ENCODE results near the gene SHC3. TPM values are rescaled to one million over a fixed set of nuclear protein-coding genes. Genes with fewer than 3 reads are reported as not detected.

The SHC3 gene
- polyA plus RNA-seq, 3 donors from 2014 or later: not detected

DNA sequence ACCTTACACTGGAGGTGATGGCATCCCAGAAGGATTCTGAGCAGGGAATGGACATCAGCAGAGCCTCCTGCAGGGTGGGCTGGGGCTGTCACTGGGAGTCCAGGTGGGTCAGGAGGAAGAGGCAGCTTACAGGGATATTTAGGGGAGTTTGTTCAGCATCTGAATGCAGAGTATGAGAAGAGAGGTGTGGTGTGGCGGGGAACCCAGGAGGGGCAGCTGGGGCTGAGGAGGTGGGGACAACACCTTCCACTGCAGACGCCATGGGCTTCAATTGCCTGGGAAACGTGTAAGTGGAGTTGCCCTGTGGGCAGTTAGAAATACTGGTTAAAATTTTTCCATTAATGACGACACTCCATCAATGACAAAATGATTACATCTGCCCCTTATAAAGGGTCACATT, 153.9 kb downstream of the SHC3 start:
- H3K36me3 Mint-ChIP-seq: no peaks in the 10 kb centered on the region
- no peak overlapping the region for H3K4me3 Mint-ChIP-seq
- DNase-seq: no peak
- no peaks in the 10 kb centered on the region for H3K4me1 Mint-ChIP-seq
- no peak overlapping the region for H3K27ac Mint-ChIP-seq
- H3K27me3 Mint-ChIP-seq (ENCODE audit: low read depth in 3 of 3): peaks cover 0 to 12% (median 7%) of the 10 kb centered on the region in 3 donors
- peaks cover under 1 to 10% (median 4%) of the 10 kb centered on the region in 6 donors for H3K9me3 Mint-ChIP-seq

GRCh38 chr9:89023740-89024139, 154.9 kb downstream of the SHC3 start:
- no peaks in the 10 kb centered on the region for H3K36me3 Mint-ChIP-seq
- peaks cover 0 to under 1% (median 0%) of the 10 kb centered on the region in 6 donors for H3K9me3 Mint-ChIP-seq
- H3K4me3 Mint-ChIP-seq: no peak overlapping the region
- H3K27me3 Mint-ChIP-seq (ENCODE audit: low read depth in 3 of 3): peaks cover 0 to 14% (median 3%) of the 10 kb centered on the region in 3 donors
- DNase-seq: no peak
- no peaks in the 10 kb centered on the region for H3K4me1 Mint-ChIP-seq
- no peak overlapping the region for H3K27ac Mint-ChIP-seq

GRCh38 chr9:89022902-89023301, 155.7 kb downstream of the SHC3 start:
- H3K4me1 Mint-ChIP-seq: no peaks in the 10 kb centered on the region
- no peaks in the 10 kb centered on the region for H3K36me3 Mint-ChIP-seq
- no peak for DNase-seq
- H3K4me3 Mint-ChIP-seq: no peak overlapping the region
- H3K27me3 Mint-ChIP-seq (ENCODE audit: low read depth in 3 of 3): peaks cover 0 to 16% (median 6%) of the 10 kb centered on the region in 3 donors
- H3K27ac Mint-ChIP-seq: no peak overlapping the region
- H3K9me3 Mint-ChIP-seq: no peaks in the 10 kb centered on the region

GRCh38 chr9:89022001-89022759, 156.4 kb downstream of the SHC3 start:
- DNase-seq: no peak
- H3K4me3 Mint-ChIP-seq: no peak overlapping the region
- H3K27ac Mint-ChIP-seq: no peak overlapping the region
- no peaks in the 10 kb centered on the region for H3K4me1 Mint-ChIP-seq
- H3K9me3 Mint-ChIP-seq: no peaks in the 10 kb centered on the region
- no peaks in the 10 kb centered on the region for H3K36me3 Mint-ChIP-seq
- peaks cover 0 to 14% (median 6%) of the 10 kb centered on the region in 3 donors for H3K27me3 Mint-ChIP-seq (ENCODE audit: low read depth in 3 of 3)

DNA sequence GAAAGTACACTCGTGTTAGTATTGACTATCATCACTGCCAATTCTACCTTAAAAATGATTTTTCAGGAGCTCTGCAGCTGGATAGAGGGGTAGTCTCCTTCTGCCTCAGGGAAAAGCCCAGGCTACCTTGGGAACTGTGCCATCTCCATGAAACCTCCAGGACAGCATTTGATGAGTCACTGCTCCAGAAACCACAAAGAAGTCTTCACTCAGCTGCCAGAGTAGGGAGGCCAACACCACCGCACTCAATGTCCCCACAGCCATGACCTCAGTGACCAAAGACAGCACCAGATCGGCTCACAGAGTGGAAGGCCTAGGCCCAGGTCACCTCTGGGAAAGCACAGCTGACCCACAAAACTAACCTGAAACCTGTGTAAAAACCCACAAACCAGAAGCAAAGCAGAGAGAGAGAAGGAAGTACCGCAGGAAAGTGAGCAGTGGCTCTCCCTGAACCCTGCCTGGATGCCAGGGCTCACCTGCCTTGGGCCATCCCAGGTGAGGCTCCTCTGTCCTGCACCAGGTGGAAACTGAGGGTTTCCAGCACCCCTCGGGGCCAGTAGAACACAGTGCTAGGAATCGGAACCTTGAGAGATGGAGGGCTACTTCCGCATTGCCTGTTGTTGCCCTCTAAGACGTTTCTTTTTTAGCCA, 157.3 kb downstream of the SHC3 start:
- peaks cover 0 to 6% (median 6%) of the 10 kb centered on the region in 3 donors for H3K27me3 Mint-ChIP-seq (ENCODE audit: low read depth in 3 of 3)
- H3K27ac Mint-ChIP-seq: no peak overlapping the region

DNA sequence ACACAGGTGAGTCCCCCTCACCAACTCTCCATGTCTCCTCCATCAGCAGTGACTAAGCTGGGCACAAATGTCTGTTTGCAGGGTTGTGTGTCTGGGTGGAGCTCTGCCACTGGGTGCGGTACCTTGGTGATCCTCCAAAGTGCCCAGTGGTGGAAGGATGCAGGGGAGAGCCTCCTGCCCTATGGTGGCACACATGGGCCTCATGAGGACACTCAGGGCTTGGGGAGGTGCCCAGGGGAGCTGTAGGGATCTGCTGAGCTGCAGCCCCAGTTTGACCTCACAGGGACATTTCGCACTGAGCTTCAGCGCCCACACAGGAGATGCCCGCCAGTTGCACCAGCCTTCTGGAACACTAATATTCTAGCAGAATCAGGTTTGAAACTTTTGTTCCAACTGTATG, 157.9 kb downstream of the SHC3 start:
- no peaks in the 10 kb centered on the region for H3K36me3 Mint-ChIP-seq
- H3K9me3 Mint-ChIP-seq: no peaks in the 10 kb centered on the region
- no peak overlapping the region for H3K4me3 Mint-ChIP-seq
- no peak for DNase-seq
- H3K27me3 Mint-ChIP-seq (ENCODE audit: low read depth in 3 of 3): peaks cover 0 to 6% (median 4%) of the 10 kb centered on the region in 3 donors
- H3K27ac Mint-ChIP-seq: no peak overlapping the region
- H3K4me1 Mint-ChIP-seq: no peaks in the 10 kb centered on the region

More for the DNA sequence above, 157.3 kb downstream of the SHC3 start:
- Mint-ChIP-seq H3K4me1 (no peaks in the 10 kb centered on the region), H3K36me3 (no peaks in the 10 kb centered on the region), H3K9me3 (no peaks in the 10 kb centered on the region), H3K4me3 (no peak overlapping the region)
- DNase-seq: no peak

DNA sequence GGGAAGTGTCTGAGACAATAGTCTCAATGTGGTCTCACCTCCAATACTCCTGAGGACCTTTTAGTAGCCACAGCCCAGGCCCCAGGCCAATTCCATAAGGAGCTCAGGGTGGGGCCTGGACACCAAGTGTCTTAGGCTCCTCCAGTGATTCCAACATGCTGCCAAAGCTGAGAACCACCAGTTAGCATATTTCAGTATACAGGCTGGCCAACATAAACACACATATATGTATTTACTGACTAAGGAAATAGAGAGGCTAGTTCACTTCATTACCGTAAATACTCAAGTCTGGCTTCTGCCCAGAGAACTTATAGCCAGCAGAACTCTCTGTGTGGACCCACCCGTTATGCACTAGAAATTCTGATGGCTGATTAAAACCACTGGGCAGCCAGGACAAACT, 163.3 kb downstream of the SHC3 start:
- DNase-seq: no peak
- H3K9me3 Mint-ChIP-seq: no peaks in the 10 kb centered on the region
- no peaks in the 10 kb centered on the region for H3K4me1 Mint-ChIP-seq
- H3K36me3 Mint-ChIP-seq: no peaks in the 10 kb centered on the region
- no peak overlapping the region for H3K27ac Mint-ChIP-seq
- peaks cover 0 to 10% (median 7%) of the 10 kb centered on the region in 3 donors for H3K27me3 Mint-ChIP-seq (ENCODE audit: low read depth in 3 of 3)
- H3K4me3 Mint-ChIP-seq: no peak overlapping the region

DNA sequence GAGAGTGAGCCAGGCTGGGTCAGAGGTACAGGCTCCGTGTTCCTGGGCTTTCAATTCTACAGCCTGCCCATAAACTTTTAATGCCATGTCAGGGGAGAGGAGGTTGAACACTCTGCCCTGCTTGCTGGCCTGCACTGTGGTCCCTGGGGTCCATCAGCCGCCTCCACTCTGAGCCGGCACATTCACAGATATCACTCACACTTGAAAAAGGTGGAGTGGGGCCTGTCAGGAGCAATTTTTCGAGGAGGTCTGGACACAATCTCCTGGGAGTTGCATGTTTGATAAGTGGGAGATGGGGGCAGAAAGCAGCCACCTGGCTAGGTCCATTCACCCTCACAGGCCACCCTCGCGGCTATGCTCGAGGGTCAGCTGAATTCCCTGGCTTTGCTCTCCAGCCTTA, 164.5 kb downstream of the SHC3 start:
- Mint-ChIP-seq H3K4me3 (no peak overlapping the region), H3K27ac (no peak overlapping the region), H3K36me3 (no peaks in the 10 kb centered on the region), H3K27me3 (ENCODE audit: low read depth in 3 of 3) (peaks cover 0 to 8% (median 7%) of the 10 kb centered on the region in 3 donors), H3K9me3 (no peaks in the 10 kb centered on the region), H3K4me1 (no peaks in the 10 kb centered on the region)
- DNase-seq: no peak

DNA sequence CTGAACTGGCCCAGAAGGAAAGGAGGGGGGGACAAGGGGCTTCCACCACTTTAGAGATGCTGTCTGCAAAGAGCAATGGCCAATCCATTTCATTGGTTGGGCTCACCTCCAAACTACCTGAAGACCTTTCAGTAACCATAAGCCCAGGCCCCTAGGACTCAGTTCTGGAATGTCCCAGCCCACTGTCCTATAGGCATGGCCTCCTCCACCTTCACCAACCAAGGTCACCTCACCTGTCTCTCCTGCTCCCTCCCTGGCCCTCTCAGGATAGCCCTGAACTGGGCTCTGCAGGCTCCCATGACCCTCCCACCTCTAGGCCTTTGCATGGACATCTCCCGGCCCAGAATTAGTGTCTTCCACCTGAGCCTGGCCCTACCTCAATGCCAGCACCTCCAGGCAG, 165.0 kb downstream of the SHC3 start:
- no peak for DNase-seq
- Mint-ChIP-seq H3K9me3 (no peaks in the 10 kb centered on the region), H3K27ac (no peak overlapping the region), H3K36me3 (no peaks in the 10 kb centered on the region), H3K27me3 (ENCODE audit: low read depth in 3 of 3) (peaks cover 0 to 7% (median 7%) of the 10 kb centered on the region in 3 donors), H3K4me1 (no peaks in the 10 kb centered on the region), H3K4me3 (no peak overlapping the region)

GRCh38 chr9:89012294-89013042, 166.2 kb downstream of the SHC3 start:
- no peaks in the 10 kb centered on the region for H3K4me1 Mint-ChIP-seq
- peaks cover 0 to 9% (median 6%) of the 10 kb centered on the region in 3 donors for H3K27me3 Mint-ChIP-seq (ENCODE audit: low read depth in 3 of 3)
- no peaks in the 10 kb centered on the region for H3K36me3 Mint-ChIP-seq
- H3K4me3 Mint-ChIP-seq: no peak overlapping the region
- H3K27ac Mint-ChIP-seq: no peak overlapping the region
- no peak for DNase-seq
- H3K9me3 Mint-ChIP-seq: no peaks in the 10 kb centered on the region

DNA sequence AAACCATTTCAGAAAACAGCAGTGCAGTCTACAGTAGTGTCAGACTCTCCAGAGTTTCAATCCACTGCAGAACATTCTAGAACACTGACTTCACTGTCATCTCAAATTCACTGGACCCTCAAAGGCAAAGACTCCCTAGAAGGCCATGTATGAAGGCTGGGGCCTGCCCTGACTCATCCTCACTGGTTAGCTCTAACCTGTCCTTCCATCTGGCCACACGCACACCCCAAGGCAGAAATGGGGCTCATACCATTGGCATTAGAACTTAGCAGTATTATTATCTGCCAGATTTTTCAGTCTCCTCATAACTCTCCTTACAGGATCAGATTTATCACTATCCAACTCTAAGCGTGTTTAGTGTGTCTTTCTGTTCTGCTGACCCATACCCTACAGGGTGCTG, 166.9 kb downstream of the SHC3 start:
- H3K4me1 Mint-ChIP-seq: no peaks in the 10 kb centered on the region
- no peak overlapping the region for H3K4me3 Mint-ChIP-seq
- H3K9me3 Mint-ChIP-seq: no peaks in the 10 kb centered on the region
- no peaks in the 10 kb centered on the region for H3K36me3 Mint-ChIP-seq
- no peak for DNase-seq
- no peak overlapping the region for H3K27ac Mint-ChIP-seq
- H3K27me3 Mint-ChIP-seq (ENCODE audit: low read depth in 3 of 3): peaks cover 0 to 14% (median 4%) of the 10 kb centered on the region in 3 donors

DNA sequence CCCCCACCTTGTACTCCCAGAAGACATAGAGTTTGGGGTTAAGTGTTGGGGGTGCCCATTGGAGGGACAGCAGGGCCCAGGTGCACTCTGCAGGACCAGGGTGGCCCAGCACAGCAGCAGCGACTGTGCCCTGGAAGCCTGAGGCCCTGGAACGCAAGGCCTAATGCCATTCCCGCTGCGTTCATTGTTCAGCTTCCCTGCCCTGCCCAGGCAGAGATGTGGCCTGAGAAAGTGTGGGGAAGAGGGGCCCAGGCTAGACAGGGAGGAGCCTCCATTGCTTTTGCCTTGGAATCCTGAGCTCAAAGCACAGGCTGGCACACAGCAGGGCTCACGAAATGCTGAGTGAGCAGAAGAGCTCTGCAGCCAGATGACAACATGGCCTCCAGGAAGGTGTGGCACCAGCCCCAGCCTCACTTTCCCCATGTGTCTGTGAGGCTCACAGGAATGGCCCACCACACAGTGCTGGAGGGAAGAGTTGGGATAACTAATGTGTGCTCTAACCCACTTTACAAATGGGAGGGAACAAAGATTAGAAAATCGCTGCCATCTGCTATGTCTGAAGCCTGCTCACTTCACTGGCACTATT, 168.0 kb downstream of the SHC3 start:
- Mint-ChIP-seq H3K9me3 (no peaks in the 10 kb centered on the region), H3K27me3 (ENCODE audit: low read depth in 3 of 3) (peaks cover 1 to 14% (median 4%) of the 10 kb centered on the region in 3 donors), H3K27ac (no peak overlapping the region), H3K36me3 (no peaks in the 10 kb centered on the region), H3K4me1 (no peaks in the 10 kb centered on the region), H3K4me3 (no peak overlapping the region)
- DNase-seq: no peak

GRCh38 chr9:89010056-89010455, 168.6 kb downstream of the SHC3 start:
- H3K36me3 Mint-ChIP-seq: no peaks in the 10 kb centered on the region
- H3K9me3 Mint-ChIP-seq: no peaks in the 10 kb centered on the region
- H3K27me3 Mint-ChIP-seq (ENCODE audit: low read depth in 3 of 3): peaks cover 1 to 14% (median 2%) of the 10 kb centered on the region in 3 donors
- H3K4me3 Mint-ChIP-seq: no peak overlapping the region
- H3K4me1 Mint-ChIP-seq: no peaks in the 10 kb centered on the region
- H3K27ac Mint-ChIP-seq: no peak overlapping the region
- DNase-seq: no peak

GRCh38 chr9:89009546-89009840, 169.1 kb downstream of the SHC3 start:
- H3K27ac Mint-ChIP-seq: no peak overlapping the region
- peaks cover 1 to 14% (median 1%) of the 10 kb centered on the region in 3 donors for H3K27me3 Mint-ChIP-seq (ENCODE audit: low read depth in 3 of 3)
- no peak overlapping the region for H3K4me3 Mint-ChIP-seq
- no peaks in the 10 kb centered on the region for H3K36me3 Mint-ChIP-seq
- DNase-seq: no peak
- no peaks in the 10 kb centered on the region for H3K9me3 Mint-ChIP-seq
- no peaks in the 10 kb centered on the region for H3K4me1 Mint-ChIP-seq

All from immature natural killer cell (primary cell).